ENCODE measurements around the gene NELFE. TPM values are rescaled to one million over a fixed set of nuclear protein-coding genes. Genes with fewer than 3 reads are reported as not detected.
A peak's percentile ranks its signal among the peaks of the same experiment; 100 is the strongest.

The NELFE gene
- total RNA-seq, 2 donors from 2014 or later: 88.9 to 94.0 TPM

GRCh38 chr6:31963921-31964320 is 5.2 kb upstream of the NELFE start:
- H3K27ac ChIP-seq: no peak overlapping the region
- no peak overlapping the region for H3K4me3 ChIP-seq
- peaks cover 12 to 19% of the 10 kb centered on the region in 2 donors for H3K36me3 ChIP-seq
- no peaks in the 10 kb centered on the region for H3K27me3 ChIP-seq (replicated peaks; ENCODE audit: insufficient read depth)
- TF ChIP-seq POLR2AphosphoS5 (IDR thresholded peaks at IDR 0.05) (no peak), POLR2A (IDR thresholded peaks at IDR 0.05) (no peak), CTCF (IDR thresholded peaks at IDR 0.05) (no peak)
- intact Hi-C loops (cut with DNase I): loop anchor here (10.0 kb wide), 1 partner anchor 191 kb away; the partner anchor contains the start of genes PPT2 and PRRT1
- no peak for DNase-seq (ENCODE audit: low spot score)
- WGBS: 91% methylated on average over 19 of the region's 19 CpGs
- no peaks in the 10 kb centered on the region for H3K4me1 ChIP-seq (replicated peaks)
- no peaks in the 10 kb centered on the region for H3K9me3 ChIP-seq

DNA sequence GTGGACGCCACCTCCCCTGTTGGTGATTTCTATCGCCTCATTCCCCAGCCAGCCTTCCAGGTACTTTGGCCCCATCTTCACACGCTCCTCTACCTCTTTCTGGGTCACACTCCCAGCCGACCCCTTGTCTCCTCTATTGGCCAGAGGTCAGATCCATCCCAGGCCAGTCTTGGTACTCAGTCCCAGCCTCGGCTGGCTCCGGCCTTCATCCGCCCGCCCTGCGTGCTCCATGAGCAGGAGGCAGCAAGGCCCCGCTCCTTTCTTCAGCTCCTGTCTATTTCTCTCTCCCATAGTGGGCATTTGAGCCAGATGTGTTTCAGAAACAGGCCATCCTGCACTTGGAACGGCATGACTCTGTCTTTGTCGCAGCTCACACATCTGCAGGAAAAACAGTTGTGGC is 2.8 kb upstream of the NELFE start:
- DNase-seq (ENCODE audit: low spot score): no peak
- intact Hi-C loops (cut with DNase I): loop anchor here (10.0 kb wide), 1 partner anchor 193 kb away; the partner anchor contains the start of genes PPT2 and PRRT1
- no peak overlapping the region for H3K4me3 ChIP-seq
- no peaks in the 10 kb centered on the region for H3K9me3 ChIP-seq
- no peak for TF ChIP-seq POLR2AphosphoS5 (IDR thresholded peaks at IDR 0.05)
- H3K27ac ChIP-seq: no peak overlapping the region
- peaks cover 6 to 12% of the 10 kb centered on the region in 2 donors for H3K36me3 ChIP-seq
- no peaks in the 10 kb centered on the region for H3K4me1 ChIP-seq (replicated peaks)
- WGBS: 96% methylated on average over 12 of the region's 12 CpGs
- H3K27me3 ChIP-seq (replicated peaks; ENCODE audit: insufficient read depth): no peaks in the 10 kb centered on the region

DNA sequence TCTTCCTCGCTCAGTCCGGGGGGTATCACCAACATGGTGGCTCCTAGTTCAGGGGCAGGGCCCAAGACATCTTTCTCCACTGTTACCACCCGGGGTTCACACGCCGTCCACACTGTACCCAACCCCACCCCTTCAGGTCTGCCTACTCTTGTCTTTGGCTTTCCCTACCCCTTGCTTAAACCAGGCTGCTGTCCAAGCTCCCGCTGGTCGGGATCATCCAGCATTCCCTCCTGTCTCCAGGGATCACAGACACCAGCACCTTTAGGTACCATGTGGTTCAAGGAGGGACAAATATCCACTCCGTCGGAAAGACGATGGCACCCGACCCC is 395 bp downstream of the NELFE start:
- DNase-seq (ENCODE audit: low spot score): no peak
- TF ChIP-seq POLR2AphosphoS5 (IDR thresholded peaks at IDR 0.05): no peak
- peaks cover 8 to 14% of the 10 kb centered on the region in 2 donors for H3K36me3 ChIP-seq
- 8% methylated on average over 11 of the region's 11 CpGs for WGBS
- intact Hi-C loops (cut with DNase I): loop anchor here (2.0 kb wide), 1 partner anchor 56 kb away; the partner anchor contains the start of gene ZBTB12
- H3K4me3 ChIP-seq: peak overlapping the region; percentile 59 to 65
- H3K9me3 ChIP-seq: no peaks in the 10 kb centered on the region
- peak overlapping the region; percentile 63 to 73 for H3K27ac ChIP-seq
- H3K27me3 ChIP-seq (replicated peaks; ENCODE audit: insufficient read depth): no peaks in the 10 kb centered on the region
- no peaks in the 10 kb centered on the region for H3K4me1 ChIP-seq (replicated peaks)

GRCh38 chr6:31956796-31957195 is 2.0 kb downstream of the NELFE start:
- 93% methylated on average over 3 of the region's 3 CpGs for WGBS
- TF ChIP-seq POLR2AphosphoS5 (IDR thresholded peaks at IDR 0.05) (no peak), CTCF (IDR thresholded peaks at IDR 0.05) (no peak), POLR2A (IDR thresholded peaks at IDR 0.05) (no peak)
- DNase-seq (ENCODE audit: low spot score): no peak
- no peaks in the 10 kb centered on the region for H3K4me1 ChIP-seq (replicated peaks)
- H3K4me3 ChIP-seq: no peak overlapping the region
- no peak overlapping the region for H3K27ac ChIP-seq
- H3K27me3 ChIP-seq (replicated peaks; ENCODE audit: insufficient read depth): no peaks in the 10 kb centered on the region
- no peaks in the 10 kb centered on the region for H3K9me3 ChIP-seq
- H3K36me3 ChIP-seq: peaks cover 6 to 14% of the 10 kb centered on the region in 2 donors
- intact Hi-C loops (cut with DNase I): no loop called here

DNA sequence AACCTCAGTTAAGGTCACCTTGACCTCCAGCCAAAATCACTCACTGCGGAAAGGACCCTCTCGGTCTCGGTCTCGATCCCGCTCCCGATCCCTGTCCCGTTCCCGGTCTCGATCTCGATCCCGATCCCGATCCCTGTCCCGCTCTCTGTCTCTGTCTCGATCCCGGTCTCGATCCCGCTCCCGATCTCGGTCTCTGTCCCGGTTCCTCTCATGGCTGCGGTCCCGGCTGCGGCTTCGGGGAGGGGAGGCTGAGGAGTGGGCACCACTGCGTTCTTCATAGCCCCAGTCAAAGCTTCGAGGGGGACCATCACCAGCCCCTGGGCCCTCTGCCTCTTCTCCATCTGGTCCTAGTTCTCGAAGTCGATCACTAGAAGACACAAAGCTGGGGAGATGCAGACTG is 4.3 kb downstream of the NELFE start:
- H3K27me3 ChIP-seq (replicated peaks; ENCODE audit: insufficient read depth): no peaks in the 10 kb centered on the region
- H3K36me3 ChIP-seq: peaks cover 6 to 14% of the 10 kb centered on the region in 2 donors
- no peaks in the 10 kb centered on the region for H3K9me3 ChIP-seq
- no peak for TF ChIP-seq CTCF (IDR thresholded peaks at IDR 0.05)
- TF ChIP-seq POLR2A (IDR thresholded peaks at IDR 0.05): no peak
- no peak for TF ChIP-seq POLR2AphosphoS5 (IDR thresholded peaks at IDR 0.05)
- 97% methylated on average over 28 of the region's 28 CpGs for WGBS
- intact Hi-C loops (cut with DNase I): no loop called here
- no peak overlapping the region for H3K27ac ChIP-seq
- no peak for DNase-seq (ENCODE audit: low spot score)
- no peaks in the 10 kb centered on the region for H3K4me1 ChIP-seq (replicated peaks)
- no peak overlapping the region for H3K4me3 ChIP-seq

- Histone ChIP-seq H3K9me3 (no peaks in the 10 kb centered on the region), H3K27me3 (replicated peaks; ENCODE audit: insufficient read depth) (no peaks in the 10 kb centered on the region), H3K4me1 (replicated peaks) (no peaks in the 10 kb centered on the region), H3K4me3 (no peak overlapping the region), H3K36me3 (peaks cover 6 to 14% of the 10 kb centered on the region in 2 donors), H3K27ac (peak overlapping the region in 1 of 2 donors; percentile 50)
- DNase-seq (ENCODE audit: low spot score): no peak
- intact Hi-C loops (cut with DNase I): no loop called here
- no peak for TF ChIP-seq POLR2AphosphoS5 (IDR thresholded peaks at IDR 0.05)
- no peak for TF ChIP-seq POLR2A (IDR thresholded peaks at IDR 0.05)
- TF ChIP-seq CTCF (IDR thresholded peaks at IDR 0.05): no peak
- 67% methylated on average over 5 of the region's 5 CpGs for WGBS
Measured at GRCh38 chr6:31952890-31953289, 5.9 kb downstream of the NELFE start.
